Left lobe of liver (tissue), 2 donors: ENCODE data around the gene ZMIZ2. TPM values are rescaled to one million over a fixed set of nuclear protein-coding genes. Genes with fewer than 3 reads are reported as not detected.
"Not testable (repeated sequence)": the region's sequence is repeated elsewhere in the genome, so short reads cannot be mapped to it uniquely, and the experiment has no call there.

Experiments
- ATAC-seq: fragments of 200-7000 bp; cut with Tn5 transposase; one replicate; pipeline ENCODE4 v1.9.1; 2020; ENCODE audit warnings: mild to moderate bottlenecking, moderate library complexity
- DNase-seq: peaks from one replicate; pipeline ENCODE4 v3.0.0-alpha.2; 2020; ENCODE audit warnings: low spot score
- total RNA-seq: library from RNA; stranded (reverse); gene quantifications from one replicate; pipeline ENCODE4 v1.2.1, GENCODE V29; 2021
- donor health status: DM: no; HTN: no; CAD: no; lungs with moderate emphysema.
- donor health status: DM: no; HTN: yes; CAD: no.

Gene ZMIZ2
- total RNA-seq, 1 donor from 2014 or later, result 37.5 TPM

DNA sequence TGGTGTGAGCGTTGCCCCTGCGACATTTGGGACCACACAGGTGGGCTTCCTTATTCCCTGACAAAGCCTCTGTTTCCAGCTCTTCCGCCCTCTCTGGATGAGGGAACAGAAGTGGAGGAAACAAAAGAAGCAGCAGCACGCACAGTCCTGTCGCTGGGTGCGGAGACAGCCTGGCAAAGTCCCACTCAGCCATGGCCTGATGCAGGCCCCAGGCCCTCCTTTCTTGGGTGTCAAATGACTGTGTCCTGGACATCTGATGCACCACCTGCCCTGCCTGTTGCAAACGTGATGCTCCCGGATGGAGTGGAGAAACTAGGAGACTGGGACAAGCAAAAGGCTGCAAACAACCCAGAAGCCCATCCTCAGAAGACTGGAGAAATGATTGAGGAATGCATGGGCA, 20.7 kb downstream of the ZMIZ2 start:
- no peak for ATAC-seq
- no peak for DNase-seq

DNA sequence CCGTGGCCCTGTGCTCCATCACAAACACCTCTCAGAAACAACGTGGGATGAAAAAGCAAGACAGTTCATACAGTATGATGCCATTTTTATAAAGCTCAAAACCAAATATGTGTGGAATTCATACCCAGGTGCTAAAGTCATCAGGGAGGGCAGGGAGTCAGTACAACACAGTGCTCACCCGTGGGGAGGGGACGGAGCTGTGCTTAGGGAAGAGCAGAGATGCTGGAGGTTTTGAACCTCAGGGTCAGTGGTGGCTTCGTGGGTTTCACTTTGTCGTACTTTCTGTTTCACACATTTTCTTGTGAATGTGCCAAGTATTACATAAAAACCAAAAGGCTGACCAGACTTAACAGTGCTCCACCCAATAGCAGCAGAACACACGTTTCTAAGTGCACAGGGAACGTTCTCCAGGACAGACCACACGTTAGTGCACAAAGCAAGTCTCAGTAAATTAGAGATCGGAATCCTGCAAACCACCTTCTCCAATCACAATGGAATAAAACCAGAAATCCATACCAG, 21.2 kb downstream of the ZMIZ2 start:
- ATAC-seq (peak; percentile 44), DNase-seq (no peak)

DNA sequence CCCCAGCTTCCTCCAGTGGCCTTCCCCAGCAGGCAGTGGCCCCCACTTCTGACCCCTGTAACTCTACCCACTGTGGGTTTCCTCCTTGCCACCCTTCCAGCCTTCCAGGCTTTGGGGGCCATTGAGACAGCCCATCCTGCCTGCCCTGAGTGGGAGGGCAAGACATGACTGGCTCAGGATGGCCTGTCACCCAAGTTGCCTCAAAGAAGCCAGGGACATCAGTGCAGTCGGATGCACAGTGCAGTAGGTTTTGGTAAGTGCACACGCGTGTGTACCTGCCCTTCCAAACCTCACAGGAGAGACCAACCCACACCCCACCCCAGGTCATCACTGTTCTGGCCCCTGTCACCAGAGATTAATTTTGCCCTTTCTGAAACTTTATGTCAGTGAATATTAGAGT, 22.7 kb downstream of the ZMIZ2 start:
- no peak for DNase-seq
- no peak for ATAC-seq

DNA sequence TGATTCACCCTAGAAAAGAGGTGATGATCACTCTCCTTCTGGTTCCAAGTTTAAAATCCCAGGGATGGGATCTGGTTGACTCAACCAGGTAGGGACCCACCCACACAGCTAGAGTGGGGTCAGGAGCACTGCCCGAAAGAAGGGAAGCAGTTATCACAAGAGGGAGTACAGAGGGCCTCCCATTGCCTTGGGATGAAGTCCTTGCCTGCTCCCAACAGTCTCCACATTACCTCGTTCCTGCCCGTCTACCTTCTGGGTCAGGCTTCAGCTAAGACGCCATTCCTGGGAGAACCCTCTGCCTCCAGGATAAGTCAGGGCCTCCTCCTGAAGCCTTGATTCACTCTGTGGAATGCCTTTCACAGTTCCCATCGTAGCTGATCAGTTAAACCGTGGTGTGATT, 23.8 kb downstream of the ZMIZ2 start:
- no peak for ATAC-seq
- no peak for DNase-seq

DNA sequence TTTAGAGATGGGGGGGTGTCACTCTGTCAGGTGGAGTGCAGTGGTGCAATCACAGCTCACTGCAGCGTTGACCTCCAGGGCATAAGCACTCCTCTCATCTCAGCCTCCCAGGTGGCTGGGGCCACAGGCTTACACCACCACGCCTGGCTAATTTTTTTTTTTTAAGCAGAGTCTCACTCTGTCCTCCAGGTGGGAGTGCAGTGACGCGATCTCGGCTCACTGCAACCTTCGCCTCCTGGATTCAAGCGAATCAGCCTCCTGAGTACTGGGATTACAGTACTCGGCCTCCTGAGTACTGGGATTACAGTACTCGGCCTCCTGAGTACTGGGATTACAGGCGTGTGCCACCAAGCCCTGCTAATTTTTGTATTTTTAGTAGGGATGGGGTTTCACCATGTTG, 24.2 kb downstream of the ZMIZ2 start:
- DNase-seq, result no peak
- no peak for ATAC-seq

DNA sequence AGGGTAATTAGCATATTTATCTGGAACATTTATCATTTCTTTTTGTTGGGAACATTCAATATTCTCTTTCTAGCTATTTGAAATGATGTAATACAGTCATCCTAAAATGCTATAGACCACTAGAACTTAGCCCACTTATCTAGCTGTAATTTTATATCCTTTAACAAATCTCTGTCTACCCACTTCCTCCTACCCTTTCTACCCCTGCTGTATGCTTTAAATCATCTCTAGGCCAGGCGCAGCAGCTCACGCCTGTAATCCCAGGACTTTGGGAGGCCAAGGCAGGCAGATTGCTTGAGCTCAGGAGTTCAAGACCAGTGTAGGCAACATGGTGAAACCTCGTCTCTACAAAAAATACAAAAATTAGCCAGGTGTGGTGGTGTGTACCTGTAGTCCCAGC, 25.8 kb downstream of the ZMIZ2 start:
- not testable (repeated sequence) for ATAC-seq, DNase-seq

DNA sequence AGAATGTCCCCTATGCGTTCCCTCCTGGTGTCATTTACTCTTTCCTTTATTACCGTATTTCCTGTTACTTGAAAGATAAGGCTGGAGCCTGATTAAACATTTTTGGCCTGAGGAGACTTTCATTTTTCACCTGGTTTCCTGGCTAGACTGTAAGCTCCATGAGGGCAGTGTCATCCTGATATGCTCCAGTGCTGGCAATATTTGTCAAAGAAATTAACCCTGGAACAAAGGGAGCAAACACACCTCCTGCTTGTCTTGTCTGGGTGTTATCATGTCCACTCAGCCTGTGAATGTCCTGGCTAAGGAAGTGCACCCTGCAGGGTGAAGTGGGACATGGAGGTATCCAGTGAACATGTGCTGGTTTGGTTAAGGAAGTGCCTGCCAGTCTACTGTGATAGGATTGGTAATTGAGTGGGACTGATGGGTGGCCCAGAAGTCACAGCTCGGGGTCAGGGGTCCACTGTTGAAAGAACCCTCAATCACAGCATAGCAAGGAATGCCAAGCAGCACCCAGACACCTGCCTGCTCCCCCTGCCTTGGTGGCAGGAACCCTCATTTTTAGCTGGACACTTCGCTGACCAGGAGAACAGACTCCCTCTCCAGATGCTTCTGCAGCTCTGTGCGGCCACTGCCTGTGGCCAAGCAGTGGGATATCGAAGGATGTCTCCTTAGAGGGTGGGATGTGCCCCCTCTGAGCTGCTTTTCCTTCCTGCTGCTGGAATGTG, 26.9 kb downstream of the ZMIZ2 start:
- ATAC-seq (no peak), DNase-seq (no peak)

DNA sequence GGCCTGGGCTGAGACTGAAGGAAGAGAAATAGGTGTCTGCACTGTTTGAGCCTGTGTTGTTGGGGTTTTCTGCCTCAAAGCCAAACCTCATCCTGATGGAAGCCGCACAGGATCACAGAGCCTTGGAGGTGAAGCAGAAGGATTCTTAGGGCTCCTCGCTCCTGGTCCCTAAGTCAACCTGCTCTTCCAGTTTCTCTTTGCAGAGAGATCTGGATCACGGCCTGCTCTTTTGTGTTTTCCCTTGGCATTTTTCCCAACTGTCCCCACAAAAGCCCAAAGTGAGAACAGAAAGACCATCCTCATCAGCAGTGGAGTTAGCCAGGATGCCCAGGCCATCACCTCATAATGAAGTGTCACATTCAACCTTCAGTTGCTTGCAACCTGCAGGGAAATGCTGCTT, 27.6 kb downstream of the ZMIZ2 start:
- no peak for ATAC-seq
- no peak for DNase-seq

DNA sequence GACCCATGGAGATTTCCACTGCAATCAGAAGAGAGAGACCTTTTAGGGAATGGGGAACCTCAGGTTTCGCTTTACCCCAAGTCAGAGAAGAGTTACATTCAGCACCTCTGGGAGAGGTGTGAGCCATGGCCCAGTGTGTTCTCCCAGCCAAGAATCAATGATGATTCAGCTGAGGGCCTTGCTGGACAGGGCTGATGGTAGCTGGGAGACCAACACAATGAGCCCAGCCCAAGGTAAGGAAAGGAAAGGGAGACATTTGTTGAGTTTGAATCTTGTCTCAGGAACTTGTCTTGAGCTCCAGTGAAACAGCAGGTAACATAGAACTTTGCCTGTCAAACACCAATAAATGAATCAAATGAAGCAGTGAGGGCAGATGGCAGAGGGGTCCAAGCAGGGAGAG, 33.8 kb downstream of the ZMIZ2 start:
- DNase-seq, result no peak
- no peak for ATAC-seq

DNA sequence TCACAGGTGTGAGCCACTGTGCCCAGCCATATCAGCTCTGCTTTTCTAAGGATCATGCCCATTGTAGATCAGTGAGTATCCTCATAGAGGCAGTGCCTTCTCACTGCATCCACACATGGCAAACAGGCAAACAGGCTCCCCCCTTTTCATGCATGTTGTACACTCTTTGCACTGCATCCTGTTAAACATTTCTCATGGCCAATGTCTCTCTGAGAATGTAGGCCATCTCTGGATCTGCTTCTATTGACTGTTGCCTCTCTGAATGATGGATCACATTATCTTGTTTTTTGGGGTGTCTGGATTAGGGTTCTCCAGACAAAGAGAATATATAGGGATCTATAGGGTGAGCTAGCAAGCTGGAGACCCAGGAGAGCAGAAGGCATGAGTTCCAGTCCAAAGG, 34.8 kb downstream of the ZMIZ2 start:
- ATAC-seq, result no peak

DNA sequence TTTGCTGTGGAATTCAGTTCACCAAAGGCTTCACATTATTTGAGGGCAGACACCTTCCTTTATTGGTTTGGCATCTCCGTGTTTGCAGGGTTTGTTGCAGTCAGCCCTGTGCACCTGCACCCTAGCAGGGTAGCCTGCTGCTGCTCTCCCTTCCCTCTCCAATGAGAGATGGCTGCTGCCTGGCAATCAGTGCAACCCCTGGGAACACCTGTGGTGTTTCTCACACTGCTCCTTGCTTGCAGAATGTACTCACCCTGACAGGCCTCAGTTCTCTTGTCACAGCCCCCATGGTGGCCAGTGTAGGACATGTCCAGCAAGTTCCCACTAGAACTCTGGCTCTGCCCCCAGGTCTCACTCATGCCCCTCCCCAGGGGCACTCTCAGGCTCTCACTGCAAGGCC, 35.7 kb downstream of the ZMIZ2 start:
- ATAC-seq (no peak), DNase-seq (no peak)

More for the DNA sequence above, 34.8 kb downstream of the ZMIZ2 start:
- DNase-seq, result no peak

DNA sequence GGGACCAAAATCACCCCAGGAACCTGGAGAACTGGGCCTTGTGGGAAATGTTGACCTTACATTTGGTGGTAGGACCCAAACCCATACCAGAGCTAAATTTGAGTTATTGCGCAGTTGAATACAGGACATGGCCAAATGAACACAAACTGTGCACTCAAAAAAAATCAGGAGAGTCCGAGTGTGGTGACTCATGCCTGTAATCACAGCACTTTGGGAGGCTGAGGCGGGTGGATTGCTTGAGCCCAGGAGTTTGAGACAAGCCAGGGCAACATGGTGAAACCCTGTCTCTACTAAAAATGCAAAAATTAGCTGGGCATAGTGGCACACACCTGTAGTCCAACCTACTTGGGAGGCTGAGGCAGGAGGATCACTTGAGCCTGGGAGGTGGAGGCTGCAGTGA, 36.6 kb downstream of the ZMIZ2 start:
- not testable (repeated sequence) for DNase-seq, ATAC-seq

DNA sequence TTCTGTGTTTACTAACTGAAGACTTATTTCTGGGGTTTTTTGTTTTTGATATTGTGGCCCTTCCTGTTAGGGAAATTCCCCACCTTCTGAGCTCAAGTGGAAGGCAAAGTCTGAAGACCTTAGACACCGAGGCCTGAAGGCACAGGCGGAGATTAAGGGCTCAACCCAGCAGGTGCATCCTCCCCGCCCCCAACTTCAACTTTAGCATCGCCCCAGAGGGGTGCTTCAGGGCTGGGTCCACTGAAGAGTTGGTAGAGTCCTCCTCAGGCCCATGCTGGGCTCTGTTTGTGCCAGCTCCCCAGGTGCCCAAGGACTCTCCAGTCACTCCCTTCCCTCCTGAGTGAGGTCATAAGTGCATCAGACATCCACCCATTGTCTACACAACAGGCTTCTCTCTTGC, 38.4 kb downstream of the ZMIZ2 start:
- ATAC-seq (no peak), DNase-seq (no peak)

DNA sequence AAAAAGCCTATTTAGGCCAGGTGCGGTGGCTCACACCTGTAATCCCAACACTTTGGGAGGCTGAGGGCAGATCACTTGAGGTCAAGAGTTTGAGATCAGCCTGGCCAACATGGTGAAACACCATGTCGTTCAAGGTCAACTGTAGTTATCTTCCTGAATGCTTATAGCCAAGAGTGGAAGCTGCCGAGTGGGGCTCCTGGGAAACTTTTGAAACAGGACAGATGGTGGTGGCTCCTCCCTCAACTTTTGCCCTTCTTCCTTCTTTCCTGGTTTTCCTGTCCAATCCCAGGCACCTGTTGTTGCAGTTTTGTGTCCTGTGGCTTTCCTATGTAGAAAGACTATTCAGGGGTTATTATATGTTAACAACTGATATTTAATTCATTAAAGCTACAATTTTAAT, 39.1 kb downstream of the ZMIZ2 start:
- DNase-seq, result no peak
- no peak for ATAC-seq

DNA sequence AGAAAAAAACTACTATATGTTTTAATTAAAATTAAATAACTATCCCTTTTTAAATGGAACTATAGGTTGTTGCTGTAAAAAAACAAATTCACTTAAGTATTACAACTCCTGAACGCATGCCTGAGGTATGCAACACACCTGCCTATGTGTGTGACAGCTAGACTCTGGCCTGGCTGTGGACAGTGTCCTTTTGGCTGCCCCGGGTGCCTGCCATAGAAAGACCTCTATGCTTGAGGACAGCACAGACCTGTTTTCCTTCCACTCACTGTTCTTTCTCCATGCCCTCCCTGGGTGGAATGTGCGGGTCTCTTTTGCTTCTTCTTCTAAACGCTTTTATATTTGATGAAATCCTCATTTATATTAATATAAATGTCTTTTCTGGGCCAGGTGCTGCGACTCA, 41.3 kb downstream of the ZMIZ2 start:
- DNase-seq (no peak), ATAC-seq (peak; percentile 40)

DNA sequence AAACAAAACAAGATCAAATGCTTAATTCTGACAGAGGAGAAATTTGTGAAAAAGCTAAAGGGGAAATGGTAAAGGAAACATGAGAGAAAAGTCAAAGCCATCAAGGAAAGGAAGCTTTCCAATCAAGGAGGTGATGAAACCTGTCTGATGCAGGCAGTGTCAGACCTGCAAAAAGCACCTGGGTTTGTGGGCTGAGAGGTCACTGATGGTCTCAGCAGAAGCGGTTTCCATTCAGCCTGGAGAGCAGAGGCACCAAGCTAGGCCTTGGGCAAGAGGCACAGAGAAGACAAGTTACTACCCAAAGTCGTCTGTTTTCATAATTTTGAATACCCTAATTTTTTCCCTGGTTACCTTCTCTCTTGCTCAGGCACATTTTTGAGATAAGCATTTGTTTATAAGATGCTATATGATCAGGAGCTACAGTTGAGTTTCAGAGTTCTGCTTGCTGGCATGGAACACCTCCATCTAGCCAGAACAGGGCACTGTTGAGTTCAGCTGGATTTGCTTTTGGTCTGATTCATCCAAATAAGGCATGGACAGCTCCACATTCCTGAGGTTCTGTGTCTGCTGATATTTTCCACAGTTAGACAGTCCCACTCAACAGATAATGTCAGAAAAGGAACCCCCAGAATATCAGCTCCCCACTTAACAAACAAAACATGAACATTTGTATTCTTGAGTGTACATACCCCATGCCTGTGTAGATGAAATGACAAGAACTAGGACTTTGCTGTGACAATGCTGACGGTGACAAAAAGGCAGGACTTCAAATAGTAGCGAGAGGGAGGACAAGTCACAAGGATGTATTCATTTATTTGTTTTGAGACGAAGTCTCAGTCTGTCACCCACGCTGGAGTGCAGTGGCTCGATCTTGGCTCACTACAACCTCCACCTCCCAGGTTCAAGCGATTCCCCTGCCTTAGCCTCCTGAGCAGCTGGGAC, 42.9 kb downstream of the ZMIZ2 start:
- no peak for ATAC-seq
- no peak for DNase-seq

DNA sequence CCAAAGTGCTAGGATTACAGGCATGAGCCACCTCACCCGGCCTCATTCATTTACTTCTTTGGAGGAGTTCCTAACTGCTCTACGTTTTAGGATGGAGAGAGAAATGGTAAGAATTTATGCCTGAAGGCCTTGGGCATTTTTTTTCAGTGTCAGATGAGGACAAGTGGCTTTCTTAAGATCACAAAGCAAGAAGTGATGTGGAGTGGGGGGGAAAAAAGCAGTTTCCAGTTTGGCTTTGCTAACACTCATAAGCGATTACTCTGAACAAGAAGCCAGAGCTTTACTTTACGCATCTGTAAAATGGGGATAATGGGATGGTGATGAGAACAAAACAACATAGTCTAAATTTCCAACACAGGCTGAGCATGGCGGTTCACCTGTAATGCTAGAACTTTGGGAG, 45.3 kb downstream of the ZMIZ2 start:
- DNase-seq, result no peak

DNA sequence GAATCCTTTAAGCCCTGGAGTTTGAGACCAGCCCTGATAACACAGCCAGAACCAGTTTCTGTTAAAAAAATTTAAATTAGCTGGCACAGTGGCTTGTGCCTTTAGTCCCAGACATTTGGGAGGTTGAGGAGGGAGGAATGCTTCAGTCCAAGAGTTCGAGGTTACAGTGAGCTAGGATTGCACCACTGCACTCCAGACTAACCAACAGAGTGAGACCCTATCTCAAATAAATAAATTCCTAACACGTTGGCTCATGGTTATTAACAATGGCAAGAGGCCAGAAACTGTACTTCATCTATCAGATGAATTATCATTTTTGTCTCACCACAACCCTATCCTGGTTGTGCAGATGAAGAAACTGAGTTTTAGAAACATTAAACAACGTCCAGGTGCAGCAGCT, 45.7 kb downstream of the ZMIZ2 start:
- ATAC-seq (no peak), DNase-seq (no peak)

More for the DNA sequence above, 45.3 kb downstream of the ZMIZ2 start:
- ATAC-seq, result no peak

DNA sequence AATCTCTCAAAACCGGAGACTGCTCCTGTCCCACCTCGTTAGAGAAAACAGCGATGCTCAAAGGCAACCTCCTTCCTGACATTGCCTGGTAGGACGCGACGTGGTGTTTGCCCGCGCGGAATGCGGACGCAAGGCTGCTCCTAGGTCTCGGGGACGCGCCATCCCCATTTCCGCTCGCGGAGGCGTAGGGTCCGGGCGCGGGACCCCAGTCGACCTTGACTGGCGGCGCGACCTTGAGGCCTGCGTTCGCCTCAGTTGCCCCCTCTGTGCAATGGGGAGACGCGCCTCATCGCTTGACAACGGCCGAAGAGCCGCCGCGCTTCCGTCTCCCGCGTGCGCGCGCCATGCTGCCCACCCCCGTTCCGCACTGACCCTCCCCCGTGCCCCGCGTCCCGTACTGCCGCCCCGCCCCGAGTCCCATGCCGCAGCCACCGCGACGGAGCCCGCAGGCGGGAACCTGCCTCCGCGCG, 47.4 kb downstream of the ZMIZ2 start:
- DNase-seq, result no peak
- peak; percentile 34 for ATAC-seq

DNA sequence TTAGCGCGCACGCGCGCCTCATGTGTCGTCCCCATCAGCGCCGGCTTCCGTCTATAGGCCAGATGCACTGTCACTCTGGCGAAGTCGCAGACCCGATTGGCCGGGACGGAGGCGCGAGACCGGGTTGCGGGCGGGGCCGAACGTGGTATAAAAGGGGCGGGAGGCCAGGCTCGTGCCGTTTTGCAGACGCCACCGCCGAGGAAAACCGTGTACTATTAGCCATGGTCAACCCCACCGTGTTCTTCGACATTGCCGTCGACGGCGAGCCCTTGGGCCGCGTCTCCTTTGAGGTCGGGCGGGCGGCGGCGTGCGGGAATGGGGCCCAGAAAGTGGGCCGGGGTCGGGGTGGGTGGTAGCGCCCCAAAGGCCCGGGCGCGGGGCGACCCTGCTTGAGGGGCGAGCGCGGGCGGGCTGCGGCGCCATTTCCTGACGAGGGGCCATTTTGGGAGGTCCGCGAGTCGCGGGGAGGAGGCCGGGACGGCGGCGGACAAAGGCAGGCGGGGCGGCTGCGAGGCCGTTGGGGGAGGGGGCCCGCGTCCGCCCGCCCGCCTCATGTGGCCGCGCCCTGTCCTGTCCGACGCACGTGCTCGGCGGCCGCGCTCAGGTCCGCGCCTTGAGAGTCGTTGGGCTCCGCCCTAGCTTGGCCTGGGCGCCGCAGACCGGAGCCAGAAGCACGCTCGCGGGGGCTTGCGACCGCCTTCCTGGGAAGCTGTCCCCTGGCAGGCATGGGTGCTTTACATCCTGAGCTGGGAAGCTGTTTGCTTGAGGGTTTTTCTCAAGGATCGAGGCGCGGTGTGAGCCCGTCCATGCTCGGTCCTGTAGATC, 48.1 kb downstream of the ZMIZ2 start, which contains the start of gene PPIA:
Gene PPIA (plus strand): TSS at position 178 of the 825 bp plus-strand sequence. CDS start 44 bp downstream, at position 222.
- peak; percentile 100 for DNase-seq
- peak; percentile 89 for ATAC-seq
